ENCODE results near the gene TREM1. TPM values are rescaled to one million over a fixed set of nuclear protein-coding genes. Genes with fewer than 3 reads are reported as not detected.

TREM1 gene
- total RNA-seq, 2 experiments from 2014 or later, result not detected

DNA sequence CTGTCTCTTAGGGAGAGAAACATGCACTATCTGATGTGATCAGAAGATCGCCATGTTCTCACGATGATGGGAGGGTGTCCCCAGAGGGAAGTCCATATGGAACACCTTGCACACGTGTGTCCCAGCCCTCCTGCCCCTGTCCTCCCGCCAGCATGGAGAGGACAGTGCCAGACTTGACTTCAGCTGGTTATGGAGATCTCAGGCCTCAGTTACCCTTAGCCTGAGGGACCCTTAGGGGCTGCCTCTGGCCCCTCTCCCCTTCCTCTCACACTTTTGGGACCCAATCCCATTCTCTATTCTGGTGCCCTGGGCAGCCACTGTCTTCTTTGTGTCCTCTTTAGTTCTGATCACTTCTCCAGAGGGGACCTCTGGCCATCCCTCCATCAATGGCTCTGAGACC, 56.8 kb downstream of the TREM1 start:
- POLR2A ChIA-PET, result no interaction called here
- CTCF ChIA-PET, result no interaction called here

GRCh38 chr6:41228616-41229015, 57.9 kb downstream of the TREM1 start:
- CTCF ChIA-PET, result no interaction called here
- POLR2A ChIA-PET, result no interaction called here

GRCh38 chr6:41228096-41228495, 58.4 kb downstream of the TREM1 start, which contains the start of gene TREML4:
TSS of gene TREML4 (plus strand) at chr6:41228349. CDS start at chr6:41228428, 79 bp downstream.
- ChIA-PET CTCF (no interaction called here), POLR2A (no interaction called here)

DNA sequence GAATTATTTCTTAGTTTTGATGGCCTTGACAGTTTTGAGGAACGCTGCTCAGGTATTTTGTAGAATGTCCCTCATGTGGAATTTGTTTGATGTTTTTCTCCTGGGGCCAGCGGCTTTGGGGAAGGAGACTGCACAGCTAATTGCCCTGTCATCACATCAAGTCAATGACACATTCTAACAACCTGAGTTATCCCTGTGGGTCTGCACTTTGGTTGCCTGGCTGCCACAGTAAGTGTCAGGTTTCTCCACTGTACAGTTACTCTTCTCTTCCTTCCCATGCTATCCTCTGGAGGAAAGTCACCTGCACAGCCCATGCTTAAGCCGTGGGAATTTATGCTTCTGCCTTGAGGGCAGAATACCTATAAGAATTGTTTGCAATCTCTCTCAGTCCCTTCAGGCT, 59.7 kb downstream of the TREM1 start:
- POLR2A ChIA-PET, result no interaction called here
- CTCF ChIA-PET, result no interaction called here

DNA sequence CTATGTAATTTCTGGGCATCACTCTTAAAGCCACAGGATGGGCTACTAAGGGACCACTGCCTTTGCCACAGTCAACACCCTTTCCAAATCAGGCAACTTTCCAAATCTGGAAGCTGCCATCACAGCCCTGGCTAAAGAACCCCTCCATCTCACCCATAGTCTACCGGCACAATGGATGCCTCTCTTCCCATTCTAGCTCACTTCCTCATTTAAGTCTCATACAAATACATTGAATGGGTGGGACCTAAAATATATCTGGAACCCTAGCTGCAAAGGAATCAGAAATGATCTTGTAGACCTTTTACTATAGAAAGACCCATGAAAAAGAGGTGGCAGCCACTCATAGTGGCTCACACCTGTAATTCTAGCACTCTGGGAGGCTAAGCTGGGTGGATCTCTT, 61.7 kb downstream of the TREM1 start:
- POLR2A ChIA-PET, result no interaction called here
- CTCF ChIA-PET, result interaction anchor here (1.0 kb wide), 1 partner anchor 109 kb away, joined by 3 read pairs; no protein-coding TSS in a partner anchor

Other genes with a start within 250 kb of the TREM1 start
- 1 to 10 TPM; 1.0 to 1.2 TPM for gene UNC5CL, start 247.5 kb downstream of the TREM1 start, total RNA-seq
- gene TSPO2, start 244.2 kb downstream of the TREM1 start, total RNA-seq, result not detected
- not detected for gene APOBEC2, start 233.5 kb downstream of the TREM1 start, total RNA-seq
- 10 to 100 TPM; 37.7 to 38.1 TPM for gene OARD1, start 214.3 kb downstream of the TREM1 start, total RNA-seq
- 10 to 100 TPM; 26.8 to 27.1 TPM for gene NFYA, start 213.7 kb downstream of the TREM1 start, total RNA-seq
- gene TREML1, start 132.3 kb downstream of the TREM1 start, total RNA-seq, result not detected
- not detected for gene TREM2, start 123.6 kb downstream of the TREM1 start, total RNA-seq
- 1 to 10 TPM; 2.0 to 2.3 TPM for gene TREML2, start 85.5 kb downstream of the TREM1 start, total RNA-seq
- gene TREML4, start 58.3 kb downstream of the TREM1 start, total RNA-seq, result not detected
- gene NCR2, start 48.9 kb upstream of the TREM1 start, total RNA-seq, result not detected